ENCODE data around the gene ONECUT3. TPM values are rescaled to one million over a fixed set of nuclear protein-coding genes. Genes with fewer than 3 reads are reported as not detected.

The ONECUT3 gene
- total RNA-seq, 1 experiment from 2014 or later, result not detected

DNA sequence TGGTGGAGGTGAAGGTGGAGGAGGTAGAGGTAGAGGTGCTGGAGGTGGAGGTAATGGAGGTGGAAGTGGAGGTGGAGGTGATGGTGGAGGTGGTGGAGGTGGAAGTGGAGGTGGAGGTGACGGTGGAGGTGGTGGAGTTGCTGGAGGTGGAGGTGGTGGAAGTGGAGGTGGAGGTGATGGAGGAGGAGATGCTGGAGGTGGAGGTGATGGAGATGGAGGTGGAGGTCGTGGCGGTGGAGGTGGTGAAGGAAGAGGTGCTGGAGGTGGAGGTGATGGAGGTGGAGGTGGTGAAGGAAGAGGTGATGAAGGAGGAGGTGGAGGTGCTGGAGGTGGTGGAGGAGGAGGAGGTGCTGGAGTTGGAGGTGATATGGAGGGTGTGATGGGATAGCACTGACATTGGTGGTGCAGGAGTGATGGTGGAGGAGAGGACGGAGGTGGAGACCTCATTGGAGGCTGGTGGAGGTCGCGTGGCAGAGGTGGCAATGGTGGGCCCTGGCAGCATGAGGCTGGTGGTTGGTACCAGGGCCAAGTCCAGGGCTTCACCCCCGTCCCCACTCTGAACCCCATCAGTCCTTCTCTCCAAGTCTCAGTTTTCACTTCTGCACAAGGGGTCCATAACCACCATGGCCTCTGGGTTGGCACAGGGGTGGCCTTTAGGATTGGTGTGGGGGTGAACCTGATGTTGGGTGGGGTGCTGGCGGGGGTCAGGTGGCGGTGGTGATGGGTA is 15.8 kb downstream of the ONECUT3 start:
- POLR2A ChIA-PET (ENCODE audit: unreplicated experiment), result no interaction called here
- CTCF ChIA-PET, result interaction anchor here (0.5 kb wide), 1 partner anchor 46 kb away, joined by 3 read pairs; no protein-coding TSS in a partner anchor
- no peak overlapping the region for H3K4me2 ChIP-seq
- H3F3A ChIP-seq (ENCODE audit: insufficient read depth, low read depth), result peaks cover 5% of the 10 kb centered on the region; the same call in 1 of the 2 replicates
- H3K4me1 ChIP-seq (replicated peaks; ENCODE audit: insufficient read depth), result no peaks in the 10 kb centered on the region
- no peak overlapping the region for H2AFZ ChIP-seq
- H3K4me3 ChIP-seq, result no peak overlapping the region
- H4K20me1 ChIP-seq (ENCODE audit: insufficient read depth), result no peaks in the 10 kb centered on the region
- TF ChIP-seq, protein P1, sequence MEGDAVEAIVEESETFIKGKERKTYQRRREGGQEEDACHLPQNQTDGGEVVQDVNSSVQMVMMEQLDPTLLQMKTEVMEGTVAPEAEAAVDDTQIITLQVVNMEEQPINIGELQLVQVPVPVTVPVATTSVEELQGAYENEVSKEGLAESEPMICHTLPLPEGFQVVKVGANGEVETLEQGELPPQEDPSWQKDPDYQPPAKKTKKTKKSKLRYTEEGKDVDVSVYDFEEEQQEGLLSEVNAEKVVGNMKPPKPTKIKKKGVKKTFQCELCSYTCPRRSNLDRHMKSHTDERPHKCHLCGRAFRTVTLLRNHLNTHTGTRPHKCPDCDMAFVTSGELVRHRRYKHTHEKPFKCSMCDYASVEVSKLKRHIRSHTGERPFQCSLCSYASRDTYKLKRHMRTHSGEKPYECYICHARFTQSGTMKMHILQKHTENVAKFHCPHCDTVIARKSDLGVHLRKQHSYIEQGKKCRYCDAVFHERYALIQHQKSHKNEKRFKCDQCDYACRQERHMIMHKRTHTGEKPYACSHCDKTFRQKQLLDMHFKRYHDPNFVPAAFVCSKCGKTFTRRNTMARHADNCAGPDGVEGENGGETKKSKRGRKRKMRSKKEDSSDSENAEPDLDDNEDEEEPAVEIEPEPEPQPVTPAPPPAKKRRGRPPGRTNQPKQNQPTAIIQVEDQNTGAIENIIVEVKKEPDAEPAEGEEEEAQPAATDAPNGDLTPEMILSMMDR (conservative IDR thresholded peaks at IDR 0.05), result no peak
- no peak for TF ChIP-seq EZH2 (IDR thresholded peaks at IDR 0.05; ENCODE audit: low read depth)
- intact Hi-C loops (cut with micrococcal nuclease; ENCODE audit: unreplicated experiment), result loop anchor here (10.0 kb wide), 1 partner anchor 164 kb away; the partner anchor contains the start of gene UQCR11
- no TSS peak for BruUV-seq (replicated peaks)
- no peak for DNase-seq
- no peaks in the 10 kb centered on the region for H3K79me2 ChIP-seq (ENCODE audit: low read depth)
- H3K27me3 ChIP-seq (ENCODE audit: insufficient read depth, low read depth), result no peaks in the 10 kb centered on the region
- H3K36me3 ChIP-seq (ENCODE audit: low read depth), result no peaks in the 10 kb centered on the region
- H3K9me2 ChIP-seq (ENCODE audit: insufficient read depth), result no peaks in the 10 kb centered on the region
- H3K9me3 ChIP-seq (ENCODE audit: insufficient read depth, low read depth), result no peaks in the 10 kb centered on the region
- no peak overlapping the region for H3K27ac ChIP-seq

GRCh38 chr19:1769645-1769985 is 16.3 kb downstream of the ONECUT3 start:
- POLR2A ChIA-PET (ENCODE audit: unreplicated experiment), result no interaction called here
- CTCF ChIA-PET, result no interaction called here
- H2AFZ ChIP-seq, result no peak overlapping the region
- no peaks in the 10 kb centered on the region for H3K9me3 ChIP-seq (ENCODE audit: insufficient read depth, low read depth)
- H3K4me3 ChIP-seq, result no peak overlapping the region
- H4K20me1 ChIP-seq (ENCODE audit: insufficient read depth), result no peaks in the 10 kb centered on the region
- intact Hi-C loops (cut with micrococcal nuclease; ENCODE audit: unreplicated experiment), result loop anchor here (10.0 kb wide), 1 partner anchor 165 kb away; the partner anchor contains the start of gene UQCR11
- no peaks in the 10 kb centered on the region for H3K79me2 ChIP-seq (ENCODE audit: low read depth)
- TF ChIP-seq, protein P1 (conservative IDR thresholded peaks at IDR 0.05), result no peak
- TF ChIP-seq EZH2 (IDR thresholded peaks at IDR 0.05; ENCODE audit: low read depth), result no peak
- peaks cover 5% of the 10 kb centered on the region; the same call in 1 of the 2 replicates for H3F3A ChIP-seq (ENCODE audit: insufficient read depth, low read depth)
- H3K27me3 ChIP-seq (ENCODE audit: insufficient read depth, low read depth), result no peaks in the 10 kb centered on the region
- no peak for DNase-seq
- no peaks in the 10 kb centered on the region for H3K4me1 ChIP-seq (replicated peaks; ENCODE audit: insufficient read depth)
- H3K4me2 ChIP-seq, result no peak overlapping the region
- H3K36me3 ChIP-seq (ENCODE audit: low read depth), result no peaks in the 10 kb centered on the region
- no peak overlapping the region for H3K27ac ChIP-seq
- BruUV-seq (replicated peaks), result no TSS peak
- H3K9me2 ChIP-seq (ENCODE audit: insufficient read depth), result no peaks in the 10 kb centered on the region

DNA sequence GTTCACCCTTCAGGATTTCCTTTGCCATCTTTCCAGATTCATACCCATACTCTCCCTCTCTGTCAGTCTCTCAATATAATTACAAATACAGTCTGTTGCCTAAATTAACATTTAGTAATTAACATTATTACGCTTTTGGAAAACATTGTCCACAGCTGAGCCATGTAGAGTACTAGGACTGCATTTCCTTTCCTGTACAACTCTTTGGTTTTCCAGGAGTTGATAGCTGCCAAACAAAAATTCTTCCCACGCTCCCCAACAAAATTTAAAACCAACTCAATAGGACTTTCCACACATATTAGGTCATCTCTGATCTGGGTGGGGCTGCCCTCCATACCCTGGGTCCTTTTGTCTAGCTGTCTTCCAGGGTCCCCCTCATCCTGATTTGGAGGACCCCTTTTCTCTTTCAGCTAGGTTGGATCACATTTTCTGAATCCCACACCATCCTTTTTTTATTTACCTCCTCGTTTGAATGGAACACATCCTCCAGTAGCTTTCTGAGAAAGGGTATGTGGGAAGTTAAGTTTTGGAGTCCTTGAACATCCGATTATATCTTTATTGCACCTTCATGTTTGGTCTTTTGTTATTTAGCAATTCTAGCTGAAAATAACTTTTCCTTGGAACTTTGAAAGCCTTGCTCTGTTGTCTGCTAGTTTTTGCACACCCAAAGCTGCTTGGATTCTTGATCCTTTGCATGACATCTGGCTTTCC is 17.7 kb downstream of the ONECUT3 start:
- no peak overlapping the region for H3K27ac ChIP-seq
- no peaks in the 10 kb centered on the region for H3K36me3 ChIP-seq (ENCODE audit: low read depth)
- no peak for DNase-seq
- intact Hi-C loops (cut with micrococcal nuclease; ENCODE audit: unreplicated experiment), result no loop called here
- H4K20me1 ChIP-seq (ENCODE audit: insufficient read depth), result no peaks in the 10 kb centered on the region
- no peaks in the 10 kb centered on the region for H3K4me1 ChIP-seq (replicated peaks; ENCODE audit: insufficient read depth)
- POLR2A ChIA-PET (ENCODE audit: unreplicated experiment), result no interaction called here
- no peaks in the 10 kb centered on the region for H3K9me3 ChIP-seq (ENCODE audit: insufficient read depth, low read depth)
- H2AFZ ChIP-seq, result no peak overlapping the region
- CTCF ChIA-PET, result no interaction called here
- no TSS peak for BruUV-seq (replicated peaks)
- H3K79me2 ChIP-seq (ENCODE audit: low read depth), result no peaks in the 10 kb centered on the region
- no peak for TF ChIP-seq EZH2 (IDR thresholded peaks at IDR 0.05; ENCODE audit: low read depth)
- TF ChIP-seq, protein P1 (conservative IDR thresholded peaks at IDR 0.05), result no peak
- H3K4me2 ChIP-seq, result no peak overlapping the region
- H3K4me3 ChIP-seq, result no peak overlapping the region
- H3F3A ChIP-seq (ENCODE audit: insufficient read depth, low read depth), result peaks cover 5% of the 10 kb centered on the region; the same call in 1 of the 2 replicates
- no peaks in the 10 kb centered on the region for H3K9me2 ChIP-seq (ENCODE audit: insufficient read depth)
- H3K27me3 ChIP-seq (ENCODE audit: insufficient read depth, low read depth), result no peaks in the 10 kb centered on the region

Measured in PC-9 (cell line).